Neural cell (in vitro differentiated cells): ENCODE data around the gene OGDH. TPM values are rescaled to one million over a fixed set of nuclear protein-coding genes. Genes with fewer than 3 reads are reported as not detected.

Experiments used
- H2AFZ ChIP-seq: fragments of 200-600, 300-800 bp; sonication (generic), shearing (Covaris generic); 2 replicates; pipeline ENCODE4 v1.6.0; 2014; ENCODE audit warnings: low read depth, mild to moderate bottlenecking, antibody characterized with exemption, low read length, moderate library complexity
- H3F3A ChIP-seq: fragments of 200-600 bp; shearing (Covaris generic); 2 replicates; pipeline ENCODE4 v1.6.1; 2016; ENCODE audit warnings: mild to moderate bottlenecking, moderate library complexity, mixed read lengths, antibody characterized with exemption, low read length; ENCODE audit not compliant: insufficient read depth, poor library complexity, severe bottlenecking
- H3K27ac ChIP-seq: fragments of 200-600, 300-800 bp; sonication (generic), shearing (Covaris generic); 2 replicates; pipeline ENCODE4 v1.5.1; 2014; ENCODE audit warnings: mild to moderate bottlenecking, low read length, moderate library complexity
- H3K27me3 ChIP-seq: fragments of 300-800, 200-600 bp; sonication (generic), shearing (Covaris generic); 2 replicates; pipeline ENCODE4 v1.6.0; 2014; ENCODE audit warnings: mild to moderate bottlenecking, low read depth, low read length, moderate library complexity; ENCODE audit not compliant: insufficient read depth
- H3K36me3 ChIP-seq: fragments of 300-800, 200-600 bp; sonication (generic), shearing (Covaris generic); 2 replicates; pipeline ENCODE4 v1.5.1; 2014; ENCODE audit warnings: mild to moderate bottlenecking, antibody characterized with exemption, low read length, moderate library complexity; ENCODE audit not compliant: insufficient read depth
- H3K4me2 ChIP-seq: fragments of 300-800, 200-600 bp; sonication (generic), shearing (Covaris generic); 2 replicates; pipeline ENCODE4 v1.6.0; 2014; ENCODE audit warnings: mild to moderate bottlenecking, low read length
- H3K4me3 ChIP-seq: fragments of 300-800, 200-600 bp; sonication (generic), shearing (Covaris generic); 2 replicates; pipeline ENCODE4 v1.5.1; 2014; ENCODE audit warnings: mild to moderate bottlenecking, low read length, moderate library complexity
- H3K79me2 ChIP-seq: fragments of 200-600 bp; shearing (Covaris generic); replicated peaks from 2 replicates; pipeline ENCODE4 v1.6.0; 2014; ENCODE audit warnings: mild to moderate bottlenecking, low read length, moderate library complexity; ENCODE audit not compliant: insufficient read depth
- H3K9ac ChIP-seq: fragments of 300-800, 200-600 bp; sonication (generic), shearing (Covaris generic); 2 replicates; pipeline ENCODE4 v1.6.1; 2016; ENCODE audit warnings: mild to moderate bottlenecking, low read length, mixed read lengths
- H3K9me2 ChIP-seq: fragments of 200-600 bp; shearing (Covaris generic); 2 replicates; pipeline ENCODE4 v1.6.1; 2016; ENCODE audit warnings: mild to moderate bottlenecking, low read length, mixed read lengths; ENCODE audit not compliant: insufficient read depth
- H3K9me3 ChIP-seq: fragments of 200-600, 300-800 bp; sonication (generic), shearing (Covaris generic); 2 replicates; pipeline ENCODE4 v1.6.1; 2016; ENCODE audit warnings: mild to moderate bottlenecking, mixed run types, low read length, moderate library complexity, mixed read lengths
- H4K20me1 ChIP-seq: fragments of 200-600 bp; shearing (Covaris generic); 2 replicates; pipeline ENCODE4 v1.6.1; 2016; ENCODE audit warnings: mild to moderate bottlenecking, mixed run types; ENCODE audit not compliant: insufficient read depth
- CTCF ChIP-seq: fragments of 450-650 bp; IDR thresholded peaks from 2 replicates; pipeline ENCODE4 v1.5.1; 2014; ENCODE audit warnings: antibody characterized with exemption, mild to moderate bottlenecking, moderate library complexity; ENCODE audit not compliant: poor library complexity, severe bottlenecking
- EP300 ChIP-seq: fragments of 450-650 bp; conservative IDR thresholded peaks from 2 replicates; pipeline ENCODE4 v1.6.1; 2014; ENCODE audit warnings: antibody characterized with exemption, mild to moderate bottlenecking, moderate library complexity; ENCODE audit not compliant: poor library complexity, severe bottlenecking
- EZH2 ChIP-seq: fragments of 200-600, 300-800 bp; shearing (Covaris generic), sonication (generic); IDR thresholded peaks from 2 replicates; pipeline ENCODE4 v1.6.1; 2014; ENCODE audit warnings: antibody characterized with exemption, low read length, borderline replicate concordance, mild to moderate bottlenecking; ENCODE audit not compliant: insufficient read depth, poor library complexity, severe bottlenecking
- MXI1 ChIP-seq: fragments of 450-650 bp; conservative IDR thresholded peaks from 2 replicates; pipeline ENCODE4 v1.6.1; 2014; ENCODE audit warnings: antibody characterized with exemption, mild to moderate bottlenecking; ENCODE audit not compliant: poor library complexity, severe bottlenecking
- POLR2AphosphoS5 ChIP-seq: IDR thresholded peaks from 2 replicates; pipeline ENCODE4 v1.6.1; 2012
- RAD21 ChIP-seq: fragments of 450-650 bp; conservative IDR thresholded peaks from 2 replicates; pipeline ENCODE4 v1.6.1; 2014; ENCODE audit warnings: antibody characterized with exemption, mild to moderate bottlenecking, moderate library complexity
- REST ChIP-seq: IDR thresholded peaks from 2 replicates; pipeline ENCODE4 v1.6.1; 2012; ENCODE audit warnings: borderline replicate concordance
- SMC3 ChIP-seq: fragments of 450-650 bp; conservative IDR thresholded peaks from 2 replicates; pipeline ENCODE4 v1.6.1; 2014; ENCODE audit warnings: antibody characterized with exemption, mild to moderate bottlenecking, moderate library complexity; ENCODE audit not compliant: poor library complexity
- TAF1 ChIP-seq: IDR thresholded peaks from 2 replicates; pipeline ENCODE4 v1.6.1; 2012; ENCODE audit warnings: low read depth
- polyA plus RNA-seq: library from polyadenylated mRNA; depleted of rRNA; stranded (reverse); fragments of >200 nt; gene quantifications from 2 replicates; pipeline ENCODE4 v1.2.3, GENCODE V29; 2014

OGDH gene
- polyA plus RNA-seq, 1 donor from 2014 or later, result 16.9 TPM

- H3K9me2 ChIP-seq, result no peaks in the 10 kb centered on the region
- no peaks in the 10 kb centered on the region for H3K27me3 ChIP-seq
- no peaks in the 10 kb centered on the region for H3K36me3 ChIP-seq
- no peaks in the 10 kb centered on the region for H3F3A ChIP-seq
- no peak overlapping the region for H3K9ac ChIP-seq
- H4K20me1 ChIP-seq, result no peaks in the 10 kb centered on the region
- H3K9me3 ChIP-seq, result no peaks in the 10 kb centered on the region
- no peak for TF ChIP-seq REST
- no peak for TF ChIP-seq EZH2
- TF ChIP-seq EP300, result no peak
- TF ChIP-seq SMC3, result no peak
- no peak for TF ChIP-seq POLR2AphosphoS5
- TF ChIP-seq CTCF, result no peak
- no peak for TF ChIP-seq MXI1
- TF ChIP-seq RAD21, result no peak
- TF ChIP-seq TAF1, result no peak
- H3K79me2 ChIP-seq, result no peaks in the 10 kb centered on the region
- no peak overlapping the region for H3K27ac ChIP-seq
- no peak overlapping the region for H3K4me3 ChIP-seq
- H3K4me2 ChIP-seq, result no peak overlapping the region
- H2AFZ ChIP-seq, result no peak overlapping the region
These were observed 107.4 kb downstream of the OGDH start for GRCh38 chr7:44713680-44714335.

GRCh38 chr7:44716205-44716604, 109.8 kb downstream of the OGDH start:
- H4K20me1 ChIP-seq, result no peaks in the 10 kb centered on the region
- no peak for TF ChIP-seq RAD21
- TF ChIP-seq EP300, result no peak
- TF ChIP-seq SMC3, result no peak
- no peak for TF ChIP-seq POLR2AphosphoS5
- TF ChIP-seq REST, result no peak
- TF ChIP-seq CTCF, result no peak
- TF ChIP-seq TAF1, result no peak
- no peak for TF ChIP-seq EZH2
- H2AFZ ChIP-seq, result no peak overlapping the region
- H3K4me2 ChIP-seq, result no peak overlapping the region
- H3K4me3 ChIP-seq, result no peak overlapping the region
- H3K79me2 ChIP-seq, result no peaks in the 10 kb centered on the region
- H3F3A ChIP-seq, result no peaks in the 10 kb centered on the region
- no peak overlapping the region for H3K27ac ChIP-seq
- no peaks in the 10 kb centered on the region for H3K27me3 ChIP-seq
- H3K9me3 ChIP-seq, result no peaks in the 10 kb centered on the region
- H3K36me3 ChIP-seq, result no peaks in the 10 kb centered on the region
- no peak overlapping the region for H3K9ac ChIP-seq
- H3K9me2 ChIP-seq, result no peaks in the 10 kb centered on the region
